NOMO-1 treated with DMSO at 0.1 percent for 48 hours (cell line): ENCODE measurements around the gene GATAD2B.
A peak's percentile ranks its signal among the peaks of the same experiment; 100 is the strongest.
"Not testable (repeated sequence)": the region's sequence is repeated elsewhere in the genome, so short reads cannot be mapped to it uniquely, and the experiment has no call there.

Experiments
- DNase-seq: peaks from one replicate; lab custom pipeline; 2025; ENCODE audit not compliant: unreplicated experiment; lab: John Stamatoyannopoulos, UW

Gene GATAD2B

DNA sequence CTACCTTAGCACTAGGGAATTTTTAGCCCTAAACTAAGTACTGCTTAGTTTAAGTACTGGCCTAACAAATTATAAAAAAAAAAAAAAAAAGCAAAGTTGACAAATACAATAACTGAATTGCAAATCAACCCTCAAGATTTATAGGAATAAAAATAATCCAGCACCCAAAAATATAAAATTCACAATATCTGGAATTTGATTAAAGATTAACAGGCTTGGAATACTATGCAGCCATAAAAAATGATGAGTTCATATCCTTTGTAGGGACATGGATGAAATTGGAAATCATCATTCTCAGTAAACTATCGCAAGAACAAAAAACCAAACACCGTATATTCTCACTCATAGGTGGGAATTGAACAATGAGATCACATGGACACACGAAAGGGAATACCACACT is 78.4 kb downstream of the GATAD2B start:
- DNase-seq, result not testable (repeated sequence)

DNA sequence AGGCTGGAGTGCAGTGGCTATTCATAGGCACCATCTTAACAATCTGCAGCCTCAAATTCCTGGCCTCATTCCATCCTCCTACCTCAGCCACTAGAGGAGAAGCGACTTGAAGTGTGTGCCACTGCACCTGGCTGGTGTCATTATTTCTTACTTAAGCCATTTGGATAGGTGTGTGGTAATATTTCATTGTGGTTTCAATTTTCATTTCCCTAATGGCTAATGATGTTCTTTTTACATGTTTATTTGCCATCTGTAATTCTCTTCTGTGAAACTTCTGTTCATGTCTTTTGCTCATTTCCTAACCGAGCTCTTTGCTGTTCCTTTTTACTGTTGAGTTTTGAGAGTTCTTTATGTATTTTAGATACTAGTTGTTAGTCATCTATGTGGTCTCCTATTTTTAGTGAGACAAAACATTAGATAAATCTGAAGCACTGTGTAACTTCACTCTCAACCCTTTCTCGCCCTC is 80.7 kb downstream of the GATAD2B start:
- peak; percentile 6 for DNase-seq

DNA sequence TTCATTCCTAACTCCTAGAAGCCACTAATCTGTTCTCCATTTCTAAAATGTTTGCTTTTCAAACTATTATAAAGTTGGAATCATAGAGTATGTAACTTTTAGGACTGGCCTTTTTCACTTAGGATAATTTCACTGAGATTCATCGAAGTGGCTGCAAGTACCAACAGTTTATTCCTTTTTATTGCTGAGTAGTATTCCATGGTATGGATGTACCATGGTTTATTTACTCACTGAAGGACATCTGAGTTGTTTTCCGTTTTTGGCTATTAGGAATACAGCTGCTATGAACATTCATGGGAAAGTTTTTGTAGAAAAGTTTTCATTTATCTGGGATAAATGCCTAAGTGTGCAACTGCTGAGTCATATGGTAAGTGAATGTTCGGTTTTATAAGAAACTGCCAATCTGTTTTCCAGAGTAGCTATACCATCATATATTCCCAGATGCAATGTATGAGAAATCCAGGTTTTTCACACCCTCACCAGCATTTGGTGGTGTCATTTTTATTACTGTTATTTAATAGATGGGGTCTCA is 81.2 kb downstream of the GATAD2B start:
- no peak for DNase-seq

DNA sequence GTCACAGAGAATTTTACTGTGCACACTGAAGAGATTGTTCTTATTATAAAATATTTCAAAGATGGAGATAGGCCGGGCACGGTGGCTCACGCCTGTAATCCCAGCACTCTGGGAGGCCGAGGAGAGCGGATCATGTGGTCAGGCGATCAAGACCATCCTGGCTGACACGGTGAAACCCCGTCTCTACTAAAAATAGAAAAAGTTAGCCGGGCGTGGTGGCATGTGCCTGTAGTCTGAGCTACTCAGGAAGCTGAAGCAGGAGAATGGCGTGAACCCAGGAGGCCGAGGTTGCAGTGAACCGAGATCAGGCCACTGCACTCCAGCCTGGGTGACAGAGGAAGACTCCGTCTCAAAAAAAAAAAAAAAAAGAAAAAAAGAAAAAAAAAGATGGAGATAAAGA is 82.0 kb downstream of the GATAD2B start:
- DNase-seq, result not testable (repeated sequence)

DNA sequence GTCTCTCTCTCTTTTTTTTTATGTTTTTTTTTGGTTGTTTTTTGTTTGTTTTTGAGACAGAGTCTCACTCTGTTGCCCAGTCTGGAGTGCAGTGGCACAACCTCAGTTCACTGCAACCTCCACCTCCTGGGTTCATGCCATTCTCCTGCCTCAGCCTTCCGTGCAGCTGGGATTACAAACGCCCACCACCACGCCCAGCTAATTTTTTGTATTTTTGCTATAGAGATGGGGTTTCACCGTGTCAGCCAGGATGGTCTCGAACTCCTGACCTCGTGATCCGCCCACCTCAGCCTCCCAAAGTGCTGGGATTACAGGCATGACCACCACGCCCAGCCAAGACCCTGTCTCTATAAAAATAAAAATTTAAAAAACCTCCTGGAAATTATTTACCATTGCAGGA is 88.8 kb downstream of the GATAD2B start:
- not testable (repeated sequence) for DNase-seq

DNA sequence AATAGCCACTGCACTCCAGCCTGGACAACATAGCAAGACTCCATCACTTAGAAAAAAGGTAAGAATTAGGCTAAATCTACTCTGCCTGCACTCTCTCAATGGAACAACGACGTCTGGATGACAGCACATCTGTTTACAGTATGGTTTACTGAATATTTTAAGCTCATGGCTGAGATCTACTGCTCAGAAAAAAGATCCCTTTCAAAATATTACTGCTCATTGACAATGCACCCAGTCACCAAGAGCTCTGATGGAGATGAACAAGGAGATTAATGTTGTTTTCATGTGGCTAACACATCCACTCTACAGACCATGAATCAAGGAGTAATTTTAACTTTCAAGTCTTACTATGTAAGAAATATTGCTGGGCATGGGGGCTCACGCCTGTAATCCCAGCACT is 89.6 kb downstream of the GATAD2B start:
- no peak for DNase-seq

DNA sequence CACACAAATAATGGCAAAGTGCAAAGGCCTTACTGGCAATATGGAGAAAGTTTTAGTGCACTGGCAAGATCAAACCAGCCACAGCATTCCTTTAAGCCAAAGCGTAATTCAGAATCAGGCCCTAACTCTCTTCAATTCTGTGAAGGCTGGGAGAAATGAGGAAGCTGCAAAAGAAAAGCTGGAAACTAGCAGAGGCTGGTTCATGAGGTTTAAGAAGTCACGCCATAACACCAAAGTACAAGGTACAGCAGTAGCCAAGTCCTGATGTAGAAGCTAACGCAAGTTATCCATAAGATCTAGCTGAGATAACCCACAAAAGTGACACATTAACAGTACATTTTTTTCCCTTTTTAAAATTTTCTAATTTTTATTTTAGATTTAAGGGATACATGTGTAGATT is 90.5 kb downstream of the GATAD2B start:
- DNase-seq, result no peak

DNA sequence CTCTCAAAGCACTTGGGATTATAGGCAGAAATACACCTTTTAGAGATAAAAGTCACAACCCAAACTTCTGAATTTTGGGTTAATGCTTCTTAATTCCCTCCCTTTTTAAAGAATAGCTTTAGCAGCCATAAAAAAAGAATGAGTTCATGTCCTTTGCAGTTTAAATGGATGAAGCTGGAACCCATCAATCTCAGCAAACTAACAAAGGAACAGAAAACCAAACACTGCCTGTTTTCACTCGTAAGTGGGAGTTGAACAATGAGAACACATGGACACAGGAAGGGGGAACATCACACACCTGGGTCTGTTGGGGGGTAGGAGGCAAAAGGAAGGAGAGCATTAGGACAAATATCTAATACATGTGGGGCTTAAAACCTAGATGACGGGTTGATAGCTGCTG is 91.7 kb downstream of the GATAD2B start:
- no peak for DNase-seq

DNA sequence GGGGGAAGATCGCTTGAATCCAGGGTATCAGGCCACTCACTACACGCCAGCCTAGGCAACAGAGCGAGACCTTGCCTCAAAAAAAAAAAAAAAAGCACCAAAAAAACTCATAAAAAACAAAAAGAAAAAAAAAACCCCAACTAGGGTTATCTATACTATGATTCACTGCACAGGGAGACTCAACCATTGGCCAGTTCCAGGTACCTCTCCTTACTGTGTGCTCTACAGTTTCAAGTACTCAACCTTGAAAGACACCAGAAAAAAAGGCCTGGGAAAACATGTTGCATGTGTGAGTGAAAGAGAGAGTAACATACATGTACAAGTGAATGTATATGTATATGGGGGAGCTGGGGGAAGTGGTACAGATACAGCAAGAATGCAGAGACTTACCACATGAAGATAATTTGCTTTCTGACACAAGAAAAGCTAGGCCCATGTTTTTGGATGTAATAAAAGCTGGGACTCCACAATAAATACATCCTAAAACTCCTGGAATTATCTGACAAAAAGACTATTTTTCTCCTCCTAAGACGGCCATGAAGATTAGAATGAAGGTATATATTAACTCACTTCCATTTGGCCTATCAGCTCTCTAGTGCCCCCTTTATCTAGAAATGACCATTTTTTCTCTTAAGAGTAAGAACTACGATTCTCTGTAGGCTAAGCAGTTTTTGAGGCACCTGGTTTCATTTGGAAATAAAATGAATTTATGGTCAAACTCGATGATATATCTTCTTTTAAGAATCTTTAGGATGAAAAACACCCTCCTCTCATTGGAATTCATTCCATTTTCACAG is 95.4 kb downstream of the GATAD2B start:
- DNase-seq, result no peak

DNA sequence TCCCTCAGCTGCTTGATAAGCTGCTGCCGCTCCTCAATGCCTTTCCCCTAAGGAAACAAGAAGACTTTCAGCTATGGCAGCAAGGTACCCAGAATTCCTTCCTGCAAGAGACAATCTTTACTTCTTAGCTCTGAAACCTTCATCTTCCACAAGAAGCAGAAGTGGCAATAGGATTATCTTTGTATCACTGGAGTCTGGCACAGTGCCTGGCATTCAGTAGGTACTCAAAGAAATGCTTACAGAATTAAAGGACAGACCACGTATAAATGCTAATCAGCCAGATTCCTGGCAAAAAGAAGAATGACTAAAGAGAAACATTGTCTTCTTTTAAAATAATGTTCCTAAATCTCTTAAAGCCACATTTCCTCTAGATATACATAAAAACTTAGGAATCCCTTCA is 103.9 kb downstream of the GATAD2B start:
- DNase-seq, result no peak

DNA sequence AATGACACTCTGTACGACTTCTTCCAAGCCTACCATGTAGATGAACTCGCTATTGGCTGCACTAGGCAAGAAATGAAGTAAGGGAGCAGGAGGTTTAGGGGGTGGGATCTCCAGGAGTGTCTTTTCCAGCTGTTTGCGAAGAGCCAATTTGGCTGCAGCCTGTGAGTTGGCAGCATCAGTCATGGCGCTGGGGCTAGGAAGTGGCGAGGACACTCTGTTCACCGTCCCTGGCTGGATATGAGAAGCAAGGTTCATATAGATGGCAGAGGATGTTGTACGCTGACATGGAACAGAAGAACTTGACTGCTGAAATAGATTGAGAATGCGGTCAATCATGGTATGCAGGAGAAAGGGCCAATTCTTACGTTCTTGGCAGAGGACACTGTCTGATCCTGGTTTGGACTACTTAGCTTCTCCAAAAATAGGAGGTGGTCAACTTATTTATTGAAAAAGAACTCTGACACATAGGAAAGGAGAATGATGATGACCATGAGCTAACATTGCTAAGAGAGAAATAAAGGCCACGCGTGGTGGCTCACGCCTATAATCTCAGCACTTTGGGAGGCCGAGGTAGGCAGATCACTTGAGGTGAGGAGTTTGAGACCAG is 106.4 kb downstream of the GATAD2B start:
- no peak for DNase-seq

DNA sequence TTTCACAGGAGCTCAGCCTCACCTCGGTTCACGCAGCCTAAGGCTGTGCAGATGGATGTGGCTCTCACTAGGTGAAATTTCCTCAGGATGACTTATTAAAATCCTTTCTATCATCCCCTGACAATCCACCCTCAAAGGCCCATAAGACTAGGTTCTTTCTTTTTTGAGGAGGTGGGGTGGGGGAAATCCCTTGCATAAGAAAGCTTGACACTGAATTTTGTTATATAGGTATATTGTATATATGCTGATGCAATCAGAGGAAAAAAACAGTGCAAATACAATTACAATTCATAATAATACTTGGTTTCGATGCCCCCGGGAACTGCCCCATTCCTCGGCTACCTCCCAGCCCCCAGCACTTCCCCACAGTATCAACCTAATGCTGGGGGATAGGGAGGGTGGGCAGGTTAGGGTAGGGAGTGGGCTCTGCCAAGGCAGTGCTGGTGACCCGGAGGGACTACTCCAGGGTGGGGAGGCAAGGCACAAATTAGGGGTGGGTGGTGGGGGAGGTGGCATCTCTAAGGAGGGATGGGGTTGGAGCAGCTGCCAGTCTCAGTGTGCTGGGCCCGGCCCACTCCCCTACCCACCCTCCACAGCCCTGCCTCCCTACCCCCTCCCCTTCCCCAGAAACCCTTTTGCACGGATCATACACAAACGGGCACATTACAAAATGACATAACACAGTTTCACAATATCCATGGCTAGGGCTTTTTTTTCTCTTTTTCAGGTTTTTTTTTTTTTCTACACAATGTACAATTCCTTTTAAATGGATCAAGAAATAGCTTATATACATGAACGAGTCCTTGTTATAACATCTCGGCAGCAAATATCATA is 116.7 kb downstream of the GATAD2B start:
- peak; percentile 46 for DNase-seq

DNA sequence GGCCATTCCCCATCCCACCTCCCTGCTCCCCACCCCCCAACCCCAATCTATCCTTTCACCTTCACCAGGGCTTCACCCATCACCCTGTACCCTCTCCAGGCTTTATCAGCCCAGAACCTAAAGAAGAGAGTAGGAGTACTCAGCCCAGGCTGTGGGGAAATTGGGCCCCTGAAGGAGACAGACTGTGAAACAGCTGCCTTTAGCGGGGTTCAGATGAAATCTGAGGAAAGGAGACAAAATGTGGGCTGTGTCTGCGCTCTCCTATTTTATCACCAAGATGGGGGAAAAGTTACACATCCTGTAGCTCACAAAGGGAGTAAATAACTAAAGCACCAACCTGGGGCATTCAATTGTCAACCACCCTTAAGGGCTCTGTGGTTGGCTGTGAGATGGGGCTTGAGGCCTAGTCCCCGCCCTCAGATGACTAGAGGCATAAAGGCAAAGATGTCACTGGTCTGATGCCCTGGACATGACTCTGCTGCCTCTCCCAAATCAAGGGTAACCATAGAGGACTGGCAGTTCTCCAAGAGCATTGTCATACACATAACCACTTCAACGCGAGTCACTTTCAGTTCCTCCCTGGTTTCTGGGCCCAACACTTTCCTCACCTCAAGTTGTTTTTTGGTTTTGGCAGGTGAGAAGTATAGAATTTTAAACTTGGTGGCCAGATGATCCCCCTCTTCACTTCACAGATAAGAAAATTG is 117.6 kb downstream of the GATAD2B start:
- DNase-seq, result peak; percentile 99

DNA sequence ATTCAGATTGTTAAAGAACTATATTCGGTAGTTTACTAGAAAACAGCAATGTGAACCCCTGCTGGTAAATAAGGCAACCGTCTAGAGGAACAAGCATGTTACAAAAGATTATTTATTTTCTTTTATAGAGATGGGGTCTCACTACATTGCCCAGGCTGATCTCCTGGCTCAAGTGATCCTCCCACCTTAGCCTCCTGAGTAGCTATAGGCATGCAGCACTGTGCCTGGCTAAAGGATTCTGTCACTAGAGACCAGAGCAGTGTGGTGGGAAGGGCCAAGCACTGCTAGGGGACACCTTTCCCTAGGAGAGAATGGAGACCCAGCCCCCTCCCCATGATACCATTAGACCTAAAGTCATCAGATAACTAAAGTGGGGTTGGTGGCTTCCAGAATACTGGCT is 118.7 kb downstream of the GATAD2B start:
- no peak for DNase-seq

DNA sequence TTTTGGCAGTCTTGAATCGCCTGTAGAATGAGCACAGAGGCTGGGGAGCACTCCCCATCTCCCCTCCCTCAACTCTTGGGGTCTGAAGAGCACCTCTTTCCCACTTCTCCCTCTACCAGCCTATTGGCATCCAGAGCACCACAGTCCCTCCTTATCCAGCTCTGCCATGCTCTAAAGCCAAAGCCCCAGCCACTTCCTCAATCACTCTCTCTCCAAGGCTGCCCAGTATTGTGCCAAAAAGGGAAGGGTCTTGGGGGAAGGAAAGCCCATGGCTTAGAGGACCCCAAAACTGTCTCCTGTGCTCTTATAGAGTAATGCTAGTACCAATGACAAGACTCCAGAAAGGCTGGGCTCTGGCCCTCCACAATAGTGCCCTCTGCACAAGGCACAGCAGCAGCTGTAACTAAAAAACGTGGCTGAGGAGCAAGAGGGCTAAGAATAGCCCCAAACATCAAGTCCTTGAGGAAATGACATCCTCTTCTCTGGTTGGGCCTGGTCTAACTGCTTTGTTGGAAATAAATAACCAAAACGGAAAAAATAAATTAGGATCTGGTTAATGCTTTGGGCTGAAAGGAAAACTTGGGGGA is 119.2 kb downstream of the GATAD2B start:
- DNase-seq, result peak; percentile 10

DNA sequence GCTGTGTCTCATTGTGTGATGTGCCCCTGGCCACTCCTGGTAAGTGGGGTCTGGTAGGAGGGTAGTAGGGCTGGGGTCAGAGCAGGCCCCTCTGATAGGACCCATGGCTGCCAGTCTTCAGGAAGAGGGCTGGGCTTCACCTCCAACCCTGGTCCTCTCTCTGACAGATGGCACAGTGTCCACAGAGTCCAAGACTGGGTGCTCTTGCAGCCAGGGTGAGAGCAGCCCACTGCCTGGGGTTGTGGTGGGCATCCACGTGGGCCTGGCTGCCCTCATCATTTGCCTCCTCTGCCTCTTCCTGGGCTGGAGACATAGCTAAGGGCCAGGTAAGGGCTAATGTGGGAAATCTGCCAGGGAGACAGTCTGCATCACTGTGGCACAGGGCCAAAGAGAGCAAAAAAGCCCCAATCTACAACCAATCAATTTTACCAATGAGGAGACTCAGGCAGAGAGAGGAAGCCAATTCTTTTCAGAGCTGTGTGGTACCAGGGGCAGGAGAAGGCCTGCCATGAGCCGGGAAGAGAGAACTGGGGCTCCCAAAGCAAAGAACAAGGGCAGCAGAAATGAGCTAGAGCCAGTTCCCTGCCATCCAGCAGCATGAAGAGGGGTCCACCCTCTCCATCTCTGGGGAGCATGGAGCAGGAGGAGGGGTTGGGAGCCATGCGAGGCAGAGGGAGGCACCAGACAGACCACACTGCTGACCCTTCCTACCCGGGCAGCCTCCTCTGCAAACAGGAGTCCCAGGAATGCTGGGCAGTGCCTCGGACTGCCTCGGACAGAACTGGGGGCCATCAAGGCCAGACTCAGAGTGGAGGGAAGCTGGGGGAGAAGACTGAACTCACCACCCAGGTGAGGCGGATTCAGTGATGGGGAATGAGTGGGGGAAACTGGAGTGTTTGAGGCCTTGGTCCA is 120.7 kb downstream of the GATAD2B start:
- no peak for DNase-seq

DNA sequence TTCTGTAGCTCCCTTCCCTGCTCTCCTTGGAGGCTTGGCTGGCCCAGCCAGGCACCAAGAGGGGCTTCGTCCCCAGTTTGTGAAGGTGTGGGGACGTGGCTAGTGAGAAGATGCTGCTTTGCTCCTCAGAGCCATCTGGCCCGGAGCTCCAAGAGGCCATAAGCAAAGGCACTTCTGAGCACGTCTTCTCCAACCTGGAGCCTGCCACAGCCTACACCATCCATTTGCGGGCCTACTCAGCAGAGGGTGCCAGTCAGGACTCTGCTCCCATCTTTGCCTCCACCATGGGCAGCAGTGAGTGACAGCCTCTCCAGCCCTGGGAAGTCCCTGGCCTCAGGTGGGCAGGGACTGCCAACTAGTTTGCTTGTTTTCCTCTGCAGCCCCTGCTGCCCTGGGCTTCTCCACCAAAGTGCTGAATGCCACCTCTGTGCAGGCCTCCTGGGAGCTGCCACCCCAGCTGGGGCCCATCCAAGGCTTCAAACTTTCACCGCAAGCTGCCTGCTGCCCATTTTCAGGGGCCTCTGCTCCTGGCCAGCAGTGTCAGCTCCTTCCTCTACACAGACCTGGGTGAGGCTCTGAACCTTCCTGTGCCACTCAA is 121.6 kb downstream of the GATAD2B start:
- DNase-seq, result no peak

DNA sequence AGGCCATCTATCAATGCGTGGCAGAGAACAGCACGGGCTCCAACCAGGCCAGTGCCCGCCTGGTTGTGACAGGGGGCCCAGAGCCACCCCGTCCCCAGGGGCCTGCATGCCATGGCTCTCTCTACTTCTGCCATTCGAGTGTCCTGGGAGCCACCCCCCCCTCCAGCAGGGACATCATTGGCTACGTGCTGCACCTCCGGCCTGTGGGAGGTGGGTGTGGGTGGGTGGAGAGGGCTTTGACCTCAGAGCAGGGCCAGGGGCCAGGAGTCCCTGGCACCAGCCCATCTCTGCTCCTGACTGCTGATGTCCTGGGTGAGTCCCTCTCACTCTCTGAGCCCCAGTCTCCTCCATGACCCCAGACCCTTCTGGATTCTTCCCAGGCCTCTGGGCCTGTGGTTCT is 122.3 kb downstream of the GATAD2B start:
- no peak for DNase-seq
